Activated naive CD8-positive, alpha-beta T cell treated with anti-CD3 and anti-CD28 coated beads for 36 hours (primary cell): ENCODE results near the gene CREBBP. TPM values are rescaled to one million over a fixed set of nuclear protein-coding genes. Genes with fewer than 3 reads are reported as not detected.
A peak's percentile ranks its signal among the peaks of the same experiment; 100 is the strongest.

Experiments used
- DNase-seq: peaks from one replicate; pipeline ENCODE4 v3.0.0; 2021
- H3K27ac Mint-ChIP-seq: one replicate; pipeline ENCODE4 v1.8.0; 2022; ENCODE audit warnings: mild to moderate bottlenecking, moderate library complexity, mixed read lengths
- H3K27me3 Mint-ChIP-seq: one replicate; pipeline ENCODE4 v1.8.0; 2022; ENCODE audit warnings: mild to moderate bottlenecking, mixed read lengths
- H3K36me3 Mint-ChIP-seq: one replicate; pipeline ENCODE4 v1.8.0; 2021; ENCODE audit warnings: mild to moderate bottlenecking, mixed read lengths
- H3K4me1 Mint-ChIP-seq: one replicate; pipeline ENCODE4 v1.8.0; 2021; ENCODE audit warnings: mixed read lengths
- H3K4me3 Mint-ChIP-seq: one replicate; pipeline ENCODE4 v1.8.0; 2022; ENCODE audit warnings: mild to moderate bottlenecking, moderate library complexity, mixed read lengths
- H3K9me3 Mint-ChIP-seq: one replicate; pipeline ENCODE4 v1.8.0; 2022; ENCODE audit warnings: mixed read lengths
- total RNA-seq, 2 experiments: library from RNA; stranded (reverse); gene quantifications; one replicate each; pipeline ENCODE4 v1.2.3, GENCODE V29; 2021

CREBBP gene
- total RNA-seq, 2 experiments from 2014 or later = 30.1 to 32.7 TPM

DNA sequence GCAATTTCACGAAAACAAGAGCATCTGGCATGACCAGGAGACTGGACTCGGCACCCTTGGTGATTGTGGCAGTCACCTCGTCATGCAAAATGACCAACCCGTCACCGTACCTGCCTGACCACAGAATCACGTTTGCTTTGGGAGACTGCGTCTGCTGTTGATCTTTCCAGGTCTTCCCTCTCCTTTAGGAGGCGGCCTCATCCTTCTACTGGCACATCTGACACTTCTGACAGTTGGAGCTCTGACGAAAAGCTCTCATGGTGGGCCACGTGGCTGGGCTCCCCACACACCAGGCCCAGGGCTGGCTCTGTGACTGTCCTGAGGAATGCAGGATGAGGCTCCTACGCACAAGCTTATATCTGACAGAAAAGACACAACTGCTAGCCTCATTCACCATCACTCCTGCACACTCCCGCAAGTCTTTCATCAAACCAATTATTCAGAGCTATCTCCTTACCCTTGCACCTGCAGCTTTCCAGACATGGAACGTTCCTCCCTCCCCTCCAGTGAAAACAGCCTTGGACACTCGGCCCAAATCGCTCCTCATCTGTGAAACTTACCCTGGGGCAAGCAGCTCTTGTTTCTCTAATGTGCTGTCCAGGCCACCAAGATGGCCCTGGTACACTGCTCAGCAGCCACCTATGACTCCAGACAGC, 166.8 kb downstream of the CREBBP start:
- DNase-seq = no peak
- no peaks in the 10 kb centered on the region for H3K27me3 Mint-ChIP-seq
- H3K9me3 Mint-ChIP-seq = no peaks in the 10 kb centered on the region
- no peak overlapping the region for H3K27ac Mint-ChIP-seq
- peaks cover 39% of the 10 kb centered on the region for H3K4me1 Mint-ChIP-seq
- no peak overlapping the region for H3K4me3 Mint-ChIP-seq
- peaks cover 50% of the 10 kb centered on the region for H3K36me3 Mint-ChIP-seq

DNA sequence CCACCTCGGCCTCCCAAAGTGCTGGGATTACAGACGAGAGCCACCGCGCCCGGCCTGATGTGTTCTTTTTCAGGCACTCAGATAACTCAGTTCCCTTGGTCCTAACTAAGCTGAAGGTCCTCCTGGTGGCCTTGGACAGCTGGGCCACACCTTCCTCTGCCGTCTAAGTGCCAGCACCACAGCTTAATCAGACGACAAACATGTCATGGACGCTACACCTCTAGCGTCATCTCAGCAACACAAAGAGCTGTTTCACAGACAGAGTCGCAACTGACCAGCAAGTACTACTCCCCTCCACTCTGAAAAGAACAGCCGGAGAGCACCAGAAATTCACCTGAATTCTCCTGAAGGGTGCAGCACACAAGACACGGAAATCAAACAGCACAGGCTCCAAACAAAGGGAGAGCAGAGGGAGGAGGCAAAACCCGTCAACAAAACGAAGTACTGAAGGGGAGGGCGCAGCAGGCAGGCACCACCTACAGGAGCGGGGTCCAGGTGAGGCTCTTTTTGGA, 167.6 kb downstream of the CREBBP start:
- Mint-ChIP-seq H3K4me3 (no peak overlapping the region), H3K27ac (no peak overlapping the region), H3K36me3 (peaks cover 50% of the 10 kb centered on the region), H3K4me1 (peaks cover 36% of the 10 kb centered on the region), H3K9me3 (no peaks in the 10 kb centered on the region), H3K27me3 (no peaks in the 10 kb centered on the region)
- no peak for DNase-seq

DNA sequence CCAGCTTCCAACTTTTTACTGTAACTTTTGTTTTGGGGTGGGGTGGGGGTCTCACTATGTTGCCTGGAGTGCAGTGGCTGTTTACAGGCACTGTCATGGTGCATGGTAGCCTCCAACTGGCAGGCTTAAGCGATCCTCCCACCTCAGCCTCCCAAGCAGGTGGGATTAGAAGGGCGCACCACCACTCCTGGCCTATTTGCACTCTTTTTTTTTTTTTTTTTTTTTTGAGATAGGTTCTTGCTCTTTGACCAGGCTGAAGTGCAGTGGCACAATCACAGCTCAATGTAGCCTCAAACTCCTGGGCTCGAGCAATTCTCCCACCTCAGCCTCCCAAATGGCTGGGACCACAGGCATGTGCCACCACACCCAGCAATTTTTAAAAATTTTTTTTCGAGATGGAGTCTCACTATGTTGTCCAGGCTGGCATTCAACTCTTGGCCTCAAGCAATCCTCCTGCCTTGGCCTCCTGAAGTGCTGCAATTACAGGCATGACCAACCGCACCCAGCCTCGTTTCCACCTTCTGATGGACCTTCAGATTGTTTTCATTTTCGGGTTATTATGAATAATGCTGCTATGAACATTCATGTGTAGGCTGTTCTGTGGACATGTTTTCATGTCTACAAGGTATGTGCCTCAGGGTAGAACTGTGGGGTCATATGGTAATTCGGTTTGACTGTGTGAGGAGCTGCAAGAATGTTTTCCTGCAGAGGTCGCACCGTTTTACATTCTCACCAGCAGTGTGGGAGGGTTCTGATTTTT, 174.1 kb downstream of the CREBBP start:
- DNase-seq = no peak
- Mint-ChIP-seq H3K27me3 (no peaks in the 10 kb centered on the region), H3K27ac (no peak overlapping the region), H3K4me3 (no peak overlapping the region), H3K9me3 (no peaks in the 10 kb centered on the region), H3K4me1 (peaks cover 11% of the 10 kb centered on the region), H3K36me3 (peaks cover 25% of the 10 kb centered on the region)

DNA sequence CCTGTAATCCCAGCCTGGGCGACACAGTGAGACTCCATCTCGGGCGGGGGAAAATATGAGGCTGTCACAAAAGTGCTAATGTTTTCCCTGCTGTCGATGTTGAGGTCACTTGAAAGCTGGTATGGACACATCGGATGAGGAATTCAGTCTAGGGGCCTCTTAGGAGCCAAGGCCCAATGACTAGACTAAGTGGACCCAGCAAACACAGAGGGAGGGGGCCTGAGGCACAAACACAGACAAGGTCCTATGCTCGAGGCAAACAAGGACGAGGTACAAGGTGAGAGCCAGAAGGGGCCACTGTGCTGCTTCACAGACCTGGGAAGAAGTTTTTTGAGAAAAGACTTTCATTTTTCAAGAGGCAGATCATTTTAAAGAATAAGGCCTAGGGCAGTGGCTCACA, 178.4 kb downstream of the CREBBP start:
- H3K27me3 Mint-ChIP-seq = no peaks in the 10 kb centered on the region

DNA sequence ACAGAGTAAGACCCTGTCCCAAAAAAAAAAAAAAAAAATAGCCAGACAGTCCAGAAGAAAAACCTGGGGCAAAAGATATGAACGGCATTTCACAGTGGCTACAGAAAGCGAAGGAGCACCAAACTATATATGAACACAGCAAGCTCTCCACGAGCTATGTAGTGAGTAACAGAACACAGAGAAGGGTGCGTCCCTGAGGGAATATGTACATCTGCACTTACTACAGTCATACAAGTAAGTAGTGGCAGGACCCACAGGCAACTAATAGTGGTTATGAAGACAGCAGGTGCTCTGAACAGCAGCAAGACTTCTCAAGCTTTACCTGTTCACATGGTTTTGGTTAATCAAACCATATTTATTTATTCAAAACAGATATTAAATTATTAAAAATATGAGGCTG, 179.0 kb downstream of the CREBBP start:
- Mint-ChIP-seq H3K4me1 (peaks cover 21% of the 10 kb centered on the region), H3K9me3 (no peaks in the 10 kb centered on the region), H3K36me3 (peaks cover 27% of the 10 kb centered on the region), H3K27ac (no peak overlapping the region), H3K4me3 (no peak overlapping the region), H3K27me3 (no peaks in the 10 kb centered on the region)
- no peak for DNase-seq

More for the DNA sequence above, 178.4 kb downstream of the CREBBP start:
- H3K27ac Mint-ChIP-seq = no peak overlapping the region
- H3K9me3 Mint-ChIP-seq = no peaks in the 10 kb centered on the region
- peaks cover 30% of the 10 kb centered on the region for H3K36me3 Mint-ChIP-seq
- no peak overlapping the region for H3K4me3 Mint-ChIP-seq
- H3K4me1 Mint-ChIP-seq = peaks cover 21% of the 10 kb centered on the region
- no peak for DNase-seq

DNA sequence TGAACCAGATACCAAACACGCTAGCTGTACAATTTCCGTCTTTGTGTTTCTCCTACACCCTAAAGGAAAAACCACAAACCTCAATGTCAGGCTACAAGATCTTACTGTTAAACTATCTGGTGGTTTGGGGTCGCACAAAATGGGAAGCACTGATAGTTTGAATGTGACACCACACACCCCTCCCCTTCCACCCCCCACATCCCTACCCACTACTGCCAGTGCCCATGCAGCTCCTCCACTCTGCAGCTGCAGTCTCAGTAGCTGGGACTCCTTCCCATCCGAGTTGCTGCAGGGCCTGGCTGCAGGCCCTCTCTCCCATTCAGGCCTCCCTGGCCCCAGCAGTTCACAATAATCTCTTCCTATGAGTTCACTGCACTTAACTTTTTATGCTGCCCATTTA, 181.6 kb downstream of the CREBBP start:
- Mint-ChIP-seq H3K4me3 (no peak overlapping the region), H3K36me3 (peaks cover 39% of the 10 kb centered on the region), H3K9me3 (no peaks in the 10 kb centered on the region), H3K4me1 (peaks cover 24% of the 10 kb centered on the region), H3K27ac (peak overlapping the region; percentile 38), H3K27me3 (no peaks in the 10 kb centered on the region)
- no peak for DNase-seq

DNA sequence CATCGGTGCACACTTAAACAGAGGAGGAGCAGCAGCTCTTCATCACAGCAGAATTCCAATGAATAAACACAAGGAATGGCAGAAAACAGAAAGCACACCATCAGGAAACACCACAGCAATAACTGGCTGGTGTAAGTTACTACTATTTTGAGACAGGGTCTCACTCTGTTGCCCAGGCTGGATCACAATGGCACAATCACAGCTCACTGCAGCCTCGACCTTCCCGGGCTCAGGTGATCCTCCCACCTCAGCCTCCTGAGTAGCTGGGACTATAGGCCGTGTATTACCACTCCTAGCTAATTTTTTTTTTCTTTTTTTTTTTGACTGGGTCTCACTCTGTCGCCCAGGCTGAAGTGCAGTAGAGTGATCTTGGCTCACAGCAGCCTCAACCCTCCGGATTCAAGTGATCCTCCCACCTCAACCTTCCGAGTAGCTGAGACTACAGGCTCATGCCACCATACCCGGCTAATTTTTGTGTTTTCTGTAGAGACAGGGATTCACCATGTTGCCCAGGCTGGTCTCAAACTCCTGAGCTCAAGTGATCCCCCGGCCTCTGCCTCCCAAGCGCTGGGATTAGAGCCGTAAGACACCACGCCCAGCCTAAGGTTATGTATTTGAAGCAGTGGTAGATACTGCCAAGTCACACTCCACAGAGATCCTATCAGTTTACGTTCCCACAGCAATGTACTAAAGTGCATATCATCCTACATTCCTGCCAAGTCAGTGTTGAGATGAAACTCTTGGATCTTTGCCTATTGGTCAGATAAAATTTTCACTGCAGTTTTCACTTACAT, 183.9 kb downstream of the CREBBP start:
- H3K36me3 Mint-ChIP-seq = peaks cover 35% of the 10 kb centered on the region
- no peaks in the 10 kb centered on the region for H3K27me3 Mint-ChIP-seq
- no peaks in the 10 kb centered on the region for H3K9me3 Mint-ChIP-seq
- no peak overlapping the region for H3K4me3 Mint-ChIP-seq
- DNase-seq = no peak
- no peak overlapping the region for H3K27ac Mint-ChIP-seq
- peaks cover 27% of the 10 kb centered on the region for H3K4me1 Mint-ChIP-seq

DNA sequence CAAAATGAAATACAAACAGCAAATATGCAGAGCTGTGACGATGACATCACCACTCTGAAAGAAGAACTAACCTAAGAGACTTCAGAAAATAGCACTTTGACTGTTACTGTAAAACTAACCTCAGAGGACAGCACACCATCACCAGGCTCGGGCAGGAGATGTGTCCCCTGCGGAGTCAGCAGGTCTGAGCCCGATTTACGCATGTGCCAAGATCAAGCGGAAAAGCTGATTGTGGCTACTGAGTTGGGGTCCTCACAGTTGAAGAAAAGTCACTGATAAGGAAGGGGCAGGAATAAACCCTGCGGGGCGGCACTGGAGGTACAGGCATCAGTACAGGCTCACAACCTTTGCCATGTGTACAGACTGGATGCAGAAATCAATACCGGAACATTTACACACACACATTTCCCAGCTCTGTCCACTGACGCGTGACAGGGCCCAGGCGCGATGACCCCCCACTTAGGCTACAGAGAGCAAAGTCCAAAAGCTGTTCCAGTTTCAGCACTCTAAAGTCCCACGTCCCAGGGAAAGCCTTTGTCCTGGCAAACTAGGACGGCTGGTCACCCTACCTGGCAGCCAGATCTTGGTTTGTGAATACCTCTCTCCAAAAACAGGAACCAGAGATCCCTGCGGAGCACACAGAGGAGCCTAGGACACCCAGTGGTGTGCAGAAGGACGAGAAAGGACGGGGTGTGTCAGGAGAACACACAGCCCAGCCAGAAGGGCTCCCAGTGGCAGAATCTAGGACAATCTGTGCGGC, 184.7 kb downstream of the CREBBP start:
- DNase-seq = no peak
- peaks cover 33% of the 10 kb centered on the region for H3K4me1 Mint-ChIP-seq
- H3K9me3 Mint-ChIP-seq = no peaks in the 10 kb centered on the region
- no peaks in the 10 kb centered on the region for H3K27me3 Mint-ChIP-seq
- H3K36me3 Mint-ChIP-seq = peaks cover 35% of the 10 kb centered on the region
- no peak overlapping the region for H3K27ac Mint-ChIP-seq
- no peak overlapping the region for H3K4me3 Mint-ChIP-seq

DNA sequence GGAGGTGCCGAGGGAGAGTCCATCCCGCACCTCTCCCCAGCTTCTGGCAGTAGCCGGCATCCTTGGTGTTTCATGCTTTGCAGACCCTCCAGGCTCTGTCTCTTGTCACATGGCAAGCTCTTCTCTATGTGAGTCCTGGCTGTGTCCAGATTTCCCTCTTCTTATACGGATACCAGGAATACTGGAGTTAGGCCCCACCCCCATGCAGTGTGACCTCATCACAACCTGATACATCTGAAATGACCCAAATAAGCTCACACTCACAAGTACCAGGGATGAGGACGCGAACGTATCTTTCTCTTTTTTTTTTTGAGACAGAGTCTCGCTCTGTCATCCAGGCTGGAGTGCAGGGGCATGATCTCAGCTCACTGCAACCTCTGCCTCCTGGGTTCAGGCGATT, 186.5 kb downstream of the CREBBP start:
- no peak for DNase-seq
- Mint-ChIP-seq H3K9me3 (no peaks in the 10 kb centered on the region), H3K27ac (no peak overlapping the region), H3K4me3 (no peak overlapping the region), H3K4me1 (peaks cover 28% of the 10 kb centered on the region), H3K27me3 (no peaks in the 10 kb centered on the region), H3K36me3 (peaks cover 32% of the 10 kb centered on the region)

DNA sequence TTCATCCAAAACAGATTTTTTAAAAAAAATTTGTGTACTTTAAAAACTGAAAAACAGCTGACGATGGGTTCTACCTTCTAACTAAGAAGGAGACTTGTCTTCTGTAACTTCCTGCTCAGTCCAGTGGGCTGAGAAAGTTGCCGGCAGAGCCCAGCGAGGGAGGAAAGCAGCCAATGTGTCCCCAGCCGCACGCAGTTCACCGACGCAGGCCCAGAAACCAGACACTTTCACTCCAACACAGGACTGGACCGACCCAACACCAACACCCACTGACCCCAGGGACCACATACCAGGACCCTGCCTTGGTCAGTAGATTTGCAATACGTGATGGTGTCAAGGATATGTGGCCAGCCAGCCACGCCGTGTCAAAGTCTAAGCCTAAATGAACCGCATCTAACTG, 188.8 kb downstream of the CREBBP start:
- Mint-ChIP-seq H3K27ac (no peak overlapping the region), H3K27me3 (no peaks in the 10 kb centered on the region)

DNA sequence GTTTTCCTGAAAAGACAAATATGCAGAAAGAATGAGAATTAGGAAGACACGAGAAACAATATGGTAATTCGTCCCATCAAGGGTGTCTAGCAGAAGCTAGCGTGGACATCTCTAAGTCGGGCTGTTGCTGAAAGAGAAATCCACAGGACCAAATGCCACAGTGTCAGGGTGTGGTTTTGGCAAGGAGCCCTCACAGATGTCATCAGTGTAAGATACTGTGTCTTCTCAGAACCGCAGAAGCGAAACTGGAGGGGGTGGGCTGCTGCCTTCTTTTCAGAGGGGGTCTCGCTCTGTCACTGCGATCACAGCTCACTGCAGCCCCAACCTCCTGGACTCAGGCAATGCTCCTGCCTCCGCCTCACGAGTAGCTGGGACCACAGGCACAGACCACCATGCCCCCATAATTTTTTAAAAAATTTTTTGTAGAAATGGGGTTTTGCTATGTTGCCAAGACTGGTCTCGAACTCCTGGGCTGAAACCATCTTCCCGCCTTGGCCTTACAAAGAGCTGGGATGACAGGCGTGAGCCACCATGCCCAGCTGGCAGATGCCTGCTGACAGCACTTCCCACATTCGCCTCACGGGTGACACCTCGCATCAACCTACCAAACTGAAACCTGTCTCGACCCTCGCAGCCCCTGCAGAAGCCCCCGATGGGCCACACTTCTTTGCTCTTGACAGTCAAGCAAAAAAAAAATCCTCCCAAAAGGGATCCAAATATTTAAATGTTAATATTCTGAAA, 189.4 kb downstream of the CREBBP start:
- peak overlapping the region; percentile 44 for H3K27ac Mint-ChIP-seq
- H3K36me3 Mint-ChIP-seq = peaks cover 40% of the 10 kb centered on the region
- H3K27me3 Mint-ChIP-seq = no peaks in the 10 kb centered on the region
- peaks cover 24% of the 10 kb centered on the region for H3K4me1 Mint-ChIP-seq
- no peak overlapping the region for H3K4me3 Mint-ChIP-seq
- H3K9me3 Mint-ChIP-seq = no peaks in the 10 kb centered on the region
- DNase-seq = no peak

More for the DNA sequence above, 188.8 kb downstream of the CREBBP start:
- H3K36me3 Mint-ChIP-seq = peaks cover 43% of the 10 kb centered on the region
- DNase-seq = no peak
- H3K4me1 Mint-ChIP-seq = peaks cover 24% of the 10 kb centered on the region
- no peaks in the 10 kb centered on the region for H3K9me3 Mint-ChIP-seq
- no peak overlapping the region for H3K4me3 Mint-ChIP-seq

DNA sequence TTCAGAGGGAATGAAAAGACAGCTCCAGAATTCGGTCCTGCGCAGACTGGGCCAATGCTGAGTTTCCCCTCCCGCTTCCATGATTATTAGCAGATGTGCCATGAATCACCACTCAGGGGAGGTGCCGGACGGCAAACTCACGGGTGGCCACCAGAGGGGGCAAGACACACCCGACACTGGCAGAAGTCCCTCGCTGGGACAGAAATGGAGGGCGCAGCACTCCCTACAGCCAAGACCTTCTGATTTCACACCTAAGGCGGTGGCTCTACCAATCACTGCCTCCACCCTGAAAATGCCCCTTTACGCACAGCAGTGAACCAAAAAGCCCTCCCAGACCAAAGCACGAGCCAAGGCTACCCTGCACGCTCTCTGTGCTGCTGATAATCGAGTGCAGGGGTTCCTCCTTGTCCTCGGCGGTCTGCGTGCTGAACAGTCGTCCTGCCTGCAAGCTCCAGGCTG, 190.0 kb downstream of the CREBBP start:
- H3K4me3 Mint-ChIP-seq = no peak overlapping the region
- H3K4me1 Mint-ChIP-seq = peaks cover 20% of the 10 kb centered on the region
- H3K27ac Mint-ChIP-seq = peak overlapping the region; percentile 44
- H3K27me3 Mint-ChIP-seq = no peaks in the 10 kb centered on the region
- peak; percentile 82 for DNase-seq
- peaks cover 35% of the 10 kb centered on the region for H3K36me3 Mint-ChIP-seq
- no peaks in the 10 kb centered on the region for H3K9me3 Mint-ChIP-seq

DNA sequence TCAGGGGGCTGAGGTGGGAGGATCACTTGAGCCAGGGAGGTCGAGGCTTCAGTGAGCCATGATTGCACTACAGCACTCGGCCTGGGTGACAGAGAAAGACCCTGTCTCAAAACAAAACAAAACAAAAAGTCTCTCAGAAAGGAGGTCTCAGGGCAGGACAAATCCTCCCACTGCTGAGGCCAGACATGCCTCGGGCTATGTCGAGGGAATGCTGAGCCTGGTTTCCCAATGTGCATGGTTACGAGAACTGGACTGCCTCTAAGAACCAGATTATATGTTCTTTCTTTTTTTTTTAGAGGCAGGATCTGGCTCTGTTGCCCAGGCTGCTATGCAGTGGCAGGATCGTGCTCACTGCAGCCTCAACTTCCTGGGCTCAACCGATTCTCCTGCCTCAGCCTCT, 190.8 kb downstream of the CREBBP start:
- no peaks in the 10 kb centered on the region for H3K9me3 Mint-ChIP-seq
- H3K27me3 Mint-ChIP-seq = no peaks in the 10 kb centered on the region
- H3K36me3 Mint-ChIP-seq = peaks cover 32% of the 10 kb centered on the region
- no peak overlapping the region for H3K4me3 Mint-ChIP-seq
- H3K4me1 Mint-ChIP-seq = peaks cover 18% of the 10 kb centered on the region
- DNase-seq = no peak
- no peak overlapping the region for H3K27ac Mint-ChIP-seq

DNA sequence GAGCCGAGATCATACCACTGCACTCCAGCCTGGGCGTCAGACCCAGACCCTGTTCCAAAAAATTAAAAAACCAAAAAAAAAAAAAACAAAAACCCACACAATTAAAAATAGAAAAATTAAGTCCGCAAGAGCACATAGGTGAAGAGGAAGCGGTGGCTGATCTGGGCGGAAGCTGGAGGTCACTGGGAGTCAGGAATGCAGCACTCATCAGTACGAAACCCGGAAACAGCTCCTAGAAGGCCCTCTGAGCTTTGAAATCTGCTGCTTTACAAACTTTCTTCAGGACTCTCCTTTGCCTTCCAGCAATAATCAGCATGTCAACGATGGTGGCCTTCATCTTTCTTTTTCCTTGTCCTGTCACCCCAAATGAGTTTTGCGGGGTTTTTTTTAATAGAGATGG, 192.7 kb downstream of the CREBBP start:
- peaks cover 15% of the 10 kb centered on the region for H3K4me1 Mint-ChIP-seq
- H3K36me3 Mint-ChIP-seq = peaks cover 34% of the 10 kb centered on the region
- H3K27me3 Mint-ChIP-seq = no peaks in the 10 kb centered on the region
- no peak overlapping the region for H3K4me3 Mint-ChIP-seq
- DNase-seq = no peak
- no peaks in the 10 kb centered on the region for H3K9me3 Mint-ChIP-seq
- no peak overlapping the region for H3K27ac Mint-ChIP-seq
